SK-N-SH (cell line): ENCODE measurements around the gene DNAH6. TPM values are rescaled to one million over a fixed set of nuclear protein-coding genes. Genes with fewer than 3 reads are reported as not detected.

Source experiments
- CTCF ChIA-PET: fragments of 300-600, 350-600 bp; formaldehyde crosslinking; extraction: SDS; loops from one replicate; lab custom pipeline; 2021; lab: Yijun Ruan, JAX
- POLR2A ChIA-PET: fragments of 350-600 bp; sonication (Branson Sonifier 250); formaldehyde crosslinking; extraction: SDS; loops from one replicate; lab custom pipeline; 2020; ENCODE audit warnings: antibody characterized with exemption, inconsistent platforms; lab: Yijun Ruan, JAX
- DNase-seq: peaks from one replicate; pipeline ENCODE4 v3.0.0; 2012
- H2AFZ ChIP-seq: fragments of 200-600 bp; sonication (generic); 2 replicates; pipeline ENCODE4 v1.8.1; 2016; ENCODE audit warnings: antibody characterized with exemption, mild to moderate bottlenecking, low read depth
- H3F3A ChIP-seq: fragments of 200-600 bp; sonication (generic); replicated peaks from 2 replicates; pipeline ENCODE3; 2016; ENCODE audit warnings: antibody characterized with exemption, mild to moderate bottlenecking; ENCODE audit not compliant: insufficient read depth
- H3K27ac ChIP-seq, 2 experiments: fragments of 200-500 bp in 1 of 2; fragments of 200-600 bp in 1 of 2; sonication (Bioruptor generic) in 1 of 2; sonication (generic), shearing (Covaris generic) in 1 of 2; 2 replicates each; pipeline versions ENCODE4 v1.5.1 to v1.6.1; 2014 to 2016; ENCODE audit warnings: low read depth in 2 of 2, inconsistent platforms in 1 of 2, low read length in 1 of 2, mild to moderate bottlenecking in 1 of 2, mixed read lengths in 1 of 2
- H3K27me3 ChIP-seq: fragments of 200-600 bp; sonication (generic), shearing (Covaris generic); 2 replicates; pipeline ENCODE4 v1.6.1; 2016; ENCODE audit warnings: mixed run types; ENCODE audit not compliant: insufficient read depth
- H3K36me3 ChIP-seq, 2 experiments: fragments of 200-500 bp in 1 of 2; fragments of 200-600 bp in 1 of 2; sonication (Bioruptor generic) in 1 of 2; sonication (generic) in 1 of 2; replicated peaks in 1 of 2; 2 replicates each; pipeline versions ENCODE3 to v1.5.1; 2014 to 2016; ENCODE audit warnings: low read length in 1 of 2, mild to moderate bottlenecking in 1 of 2; ENCODE audit not compliant: insufficient read depth in 2 of 2, control insufficient read depth in 1 of 2
- H3K4me1 ChIP-seq, 2 experiments: fragments of 200-500 bp in 1 of 2; fragments of 200-600 bp in 1 of 2; sonication (Bioruptor generic) in 1 of 2; sonication (generic), shearing (Covaris generic) in 1 of 2; 2 replicates each; pipeline versions ENCODE4 v1.5.1 to v1.6.1; 2014 to 2016; ENCODE audit warnings: low read depth in 1 of 2, low read length in 1 of 2, mixed run types in 1 of 2; ENCODE audit not compliant: insufficient read depth in 2 of 2, control insufficient read depth in 1 of 2
- H3K4me2 ChIP-seq: fragments of 200-600 bp; sonication (generic), shearing (Covaris generic); 2 replicates; pipeline ENCODE4 v1.6.1; 2017; ENCODE audit warnings: mixed run types
- H3K4me3 ChIP-seq, 2 experiments: fragments of 200-500 bp in 1 of 2; fragments of 200-600 bp in 1 of 2; sonication (Bioruptor generic) in 1 of 2; sonication (generic), shearing (Covaris generic) in 1 of 2; 2 replicates each; pipeline versions ENCODE4 v1.5.1 to v1.8.1; 2014 to 2016; ENCODE audit warnings: low read depth in 2 of 2, inconsistent platforms in 1 of 2, low read length in 1 of 2, mild to moderate bottlenecking in 1 of 2, mixed read lengths in 1 of 2, moderate library complexity in 1 of 2
- H3K79me2 ChIP-seq: fragments of 200-600 bp; sonication (generic); 2 replicates; pipeline ENCODE4 v1.8.1; 2017; ENCODE audit warnings: mild to moderate bottlenecking; ENCODE audit not compliant: insufficient read depth
- H3K9ac ChIP-seq: fragments of 200-600 bp; sonication (generic); 2 replicates; pipeline ENCODE4 v1.6.1; 2017; ENCODE audit warnings: mixed run types
- H3K9me2 ChIP-seq: fragments of 200-600 bp; sonication (generic); 2 replicates; pipeline ENCODE4 v1.6.1; 2017; ENCODE audit warnings: mixed run types
- H3K9me3 ChIP-seq: fragments of 200-600 bp; sonication (generic); 2 replicates; pipeline ENCODE4 v1.6.1; 2017; ENCODE audit warnings: mixed run types, mild to moderate bottlenecking, moderate library complexity
- H4K20me1 ChIP-seq: fragments of 200-600 bp; sonication (generic); 2 replicates; pipeline ENCODE4 v1.6.1; 2017; ENCODE audit warnings: mild to moderate bottlenecking, mixed run types; ENCODE audit not compliant: insufficient read depth
- ELF1 ChIP-seq: IDR thresholded peaks from 2 replicates; pipeline ENCODE4 v1.4.0; 2012
- FOSL2 ChIP-seq: IDR thresholded peaks from 2 replicates; pipeline ENCODE4 v1.4.0; 2012; ENCODE audit warnings: low read depth, mild to moderate bottlenecking, moderate library complexity, borderline replicate concordance
- FOXJ3 ChIP-seq: sonication (generic); formaldehyde crosslinking; IDR thresholded peaks from 2 replicates; pipeline ENCODE4 v1.5.1; 2020; ENCODE audit warnings: mild to moderate bottlenecking, missing genetic modification reagents
- GABPA ChIP-seq: IDR thresholded peaks from 2 replicates; pipeline ENCODE4 v1.4.0; 2012; ENCODE audit warnings: low read depth, mild to moderate bottlenecking
- IRF3 ChIP-seq: fragments of 150-350 bp; IDR thresholded peaks from 2 replicates; pipeline ENCODE4 v1.6.1; 2016; ENCODE audit warnings: mild to moderate bottlenecking, low read depth, low read length
- MXI1 ChIP-seq: IDR thresholded peaks from 2 replicates; pipeline ENCODE4 v1.6.1; 2012; ENCODE audit warnings: mild to moderate bottlenecking, low read depth, low read length, improper control_type of control experiment
- RAD21 ChIP-seq: IDR thresholded peaks from 2 replicates; pipeline ENCODE4 v1.6.1; 2012; ENCODE audit warnings: mild to moderate bottlenecking, low read length
- RFX5 ChIP-seq: IDR thresholded peaks from 2 replicates; pipeline ENCODE4 v1.6.1; 2012; ENCODE audit warnings: mild to moderate bottlenecking, improper control_type of control experiment, low read length
- SMC3 ChIP-seq: IDR thresholded peaks from 2 replicates; pipeline ENCODE4 v1.6.1; 2012; ENCODE audit warnings: low read depth, low read length, improper control_type of control experiment
- YY1 ChIP-seq: IDR thresholded peaks from 2 replicates; pipeline ENCODE4 v1.4.0; 2012; ENCODE audit warnings: low read depth, mild to moderate bottlenecking
- WGBS: methylation state at CpG from one replicate; pipeline ENCODE4 v1.1.6; 2017; ENCODE audit warnings: low lambda C conversion rate; 5-methylcytosine and 5-hydroxymethylcytosine counted together
- polyA plus RNA-seq, 3 experiments: library from polyadenylated mRNA; depleted of rRNA; stranded (reverse); fragments of >200 nt; gene quantifications; 2 replicates each; pipeline ENCODE4 v1.2.3, GENCODE V29; 2012
- TF ChIP-seq, protein P1 (sequence below): fragments of 200-600 bp; sonication (generic); IDR thresholded peaks from 2 replicates; pipeline ENCODE4 v1.6.1; 2017; ENCODE audit warnings: antibody characterized with exemption, mild to moderate bottlenecking, moderate library complexity

The DNAH6 gene
- polyA plus RNA-seq, 1 of the 3 experiments (the other 2 are of a cell fraction) = 0.03 TPM

- Histone ChIP-seq H3K36me3 (no peaks in the 10 kb centered on the region), H4K20me1 (no peaks in the 10 kb centered on the region), H3K9me2 (no peaks in the 10 kb centered on the region), H3K4me2 (no peak overlapping the region), H3F3A (no peaks in the 10 kb centered on the region), H3K79me2 (no peaks in the 10 kb centered on the region), H2AFZ (no peak overlapping the region), H3K4me3 (no peak overlapping the region), H3K27me3 (no peaks in the 10 kb centered on the region), H3K4me1 (no peaks in the 10 kb centered on the region), H3K9me3 (no peaks in the 10 kb centered on the region), H3K27ac (no peak overlapping the region)
- DNase-seq = no peak
- ChIA-PET CTCF (interaction anchor here (1.0 to 3.1 kb wide), 3 partner anchors 7 to 137 kb away, joined by 4 to 22 read pairs (median 4); no protein-coding TSS in a partner anchor), POLR2A (no interaction called here)
- TF ChIP-seq MXI1 = no peak
- TF ChIP-seq ELF1 = no peak
- TF ChIP-seq, all 33 proteins: peak for 0
- no peak overlapping the region for H3K9ac ChIP-seq
Observed at GRCh38 chr2:84629550-84629949, 113.3 kb downstream of the DNAH6 start.

DNA sequence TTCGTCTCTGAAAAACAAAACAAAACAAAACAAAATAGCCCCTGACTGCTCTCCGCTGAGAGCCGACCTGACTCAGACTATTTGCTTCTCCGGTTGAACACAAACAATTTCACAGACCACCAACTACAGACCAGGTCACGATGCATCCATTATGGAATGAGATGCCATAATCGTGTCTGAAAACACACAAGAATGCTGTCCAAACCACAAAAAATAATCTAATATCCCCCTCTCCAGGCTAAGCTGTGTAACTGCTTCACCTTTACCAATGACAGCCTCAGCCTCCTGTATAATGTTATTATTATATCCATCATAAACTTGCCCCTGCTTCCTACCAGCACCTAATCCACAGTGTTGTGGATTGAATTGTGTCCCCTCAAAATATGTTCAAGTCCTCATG is 114.7 kb downstream of the DNAH6 start:
- DNase-seq = peak; percentile 36
- H3K4me1 ChIP-seq = no peaks in the 10 kb centered on the region
- whole genome bisulfite sequencing = 2% methylated on average over 6 of the region's 6 CpGs
- CTCF ChIA-PET = interaction anchor here (0.6 to 3.1 kb wide), 12 partner anchors 9 to 608 kb away, joined by 3 to 22 read pairs (median 3); no protein-coding TSS in a partner anchor
- TF ChIP-seq, protein P1, sequence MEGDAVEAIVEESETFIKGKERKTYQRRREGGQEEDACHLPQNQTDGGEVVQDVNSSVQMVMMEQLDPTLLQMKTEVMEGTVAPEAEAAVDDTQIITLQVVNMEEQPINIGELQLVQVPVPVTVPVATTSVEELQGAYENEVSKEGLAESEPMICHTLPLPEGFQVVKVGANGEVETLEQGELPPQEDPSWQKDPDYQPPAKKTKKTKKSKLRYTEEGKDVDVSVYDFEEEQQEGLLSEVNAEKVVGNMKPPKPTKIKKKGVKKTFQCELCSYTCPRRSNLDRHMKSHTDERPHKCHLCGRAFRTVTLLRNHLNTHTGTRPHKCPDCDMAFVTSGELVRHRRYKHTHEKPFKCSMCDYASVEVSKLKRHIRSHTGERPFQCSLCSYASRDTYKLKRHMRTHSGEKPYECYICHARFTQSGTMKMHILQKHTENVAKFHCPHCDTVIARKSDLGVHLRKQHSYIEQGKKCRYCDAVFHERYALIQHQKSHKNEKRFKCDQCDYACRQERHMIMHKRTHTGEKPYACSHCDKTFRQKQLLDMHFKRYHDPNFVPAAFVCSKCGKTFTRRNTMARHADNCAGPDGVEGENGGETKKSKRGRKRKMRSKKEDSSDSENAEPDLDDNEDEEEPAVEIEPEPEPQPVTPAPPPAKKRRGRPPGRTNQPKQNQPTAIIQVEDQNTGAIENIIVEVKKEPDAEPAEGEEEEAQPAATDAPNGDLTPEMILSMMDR = peak; percentile 75
- no peak for TF ChIP-seq RFX5
- TF ChIP-seq RAD21 = peak; percentile 84
- no peak for TF ChIP-seq GABPA
- peak; percentile 58 for TF ChIP-seq SMC3
- H3K9ac ChIP-seq = no peak overlapping the region
- no peak overlapping the region for H3K27ac ChIP-seq
- H3K36me3 ChIP-seq = no peaks in the 10 kb centered on the region
- H3K79me2 ChIP-seq = no peaks in the 10 kb centered on the region
- H3K4me2 ChIP-seq = no peak overlapping the region
- H4K20me1 ChIP-seq = no peaks in the 10 kb centered on the region
- H3K27me3 ChIP-seq = no peaks in the 10 kb centered on the region
- POLR2A ChIA-PET = no interaction called here
- H3K9me2 ChIP-seq = no peaks in the 10 kb centered on the region
- H3K4me3 ChIP-seq = peak overlapping the region in 1 of 2 experiments; percentile 28; a peak in 1 of 4 replicates
- no peaks in the 10 kb centered on the region for H3F3A ChIP-seq
- no peak overlapping the region for H2AFZ ChIP-seq
- H3K9me3 ChIP-seq = no peaks in the 10 kb centered on the region

- ChIA-PET POLR2A (no interaction called here), CTCF (interaction anchor here (0.8 to 3.1 kb wide), 6 partner anchors 28 to 170 kb away, joined by 3 to 22 read pairs (median 4); no protein-coding TSS in a partner anchor)
- H3K36me3 ChIP-seq = no peaks in the 10 kb centered on the region
- 26% methylated on average over 5 of the region's 5 CpGs for WGBS
- no peak overlapping the region for H3K9ac ChIP-seq
- no peak for DNase-seq
- no peak overlapping the region for H2AFZ ChIP-seq
- no peaks in the 10 kb centered on the region for H3K9me3 ChIP-seq
- H3K4me2 ChIP-seq = no peak overlapping the region
- H3K79me2 ChIP-seq = no peaks in the 10 kb centered on the region
- H4K20me1 ChIP-seq = no peaks in the 10 kb centered on the region
- no peak overlapping the region for H3K27ac ChIP-seq
- TF ChIP-seq YY1 (no peak), FOSL2 (no peak), FOXJ3 (CRISPR knock-in tag) (no peak), IRF3 (no peak)
- H3K27me3 ChIP-seq = no peaks in the 10 kb centered on the region
- H3K9me2 ChIP-seq = no peaks in the 10 kb centered on the region
- no peaks in the 10 kb centered on the region for H3K4me1 ChIP-seq
- no peaks in the 10 kb centered on the region for H3F3A ChIP-seq
- H3K4me3 ChIP-seq = no peak overlapping the region
Observed at GRCh38 chr2:84631985-84632384, 115.7 kb downstream of the DNAH6 start.
